ENCODE results near the gene BGN. TPM values are rescaled to one million over a fixed set of nuclear protein-coding genes. Genes with fewer than 3 reads are reported as not detected.
A peak's percentile ranks its signal among the peaks of the same experiment; 100 is the strongest.

The BGN gene
- total RNA-seq, 1 donor from 2014 or later: 35.3 TPM

DNA sequence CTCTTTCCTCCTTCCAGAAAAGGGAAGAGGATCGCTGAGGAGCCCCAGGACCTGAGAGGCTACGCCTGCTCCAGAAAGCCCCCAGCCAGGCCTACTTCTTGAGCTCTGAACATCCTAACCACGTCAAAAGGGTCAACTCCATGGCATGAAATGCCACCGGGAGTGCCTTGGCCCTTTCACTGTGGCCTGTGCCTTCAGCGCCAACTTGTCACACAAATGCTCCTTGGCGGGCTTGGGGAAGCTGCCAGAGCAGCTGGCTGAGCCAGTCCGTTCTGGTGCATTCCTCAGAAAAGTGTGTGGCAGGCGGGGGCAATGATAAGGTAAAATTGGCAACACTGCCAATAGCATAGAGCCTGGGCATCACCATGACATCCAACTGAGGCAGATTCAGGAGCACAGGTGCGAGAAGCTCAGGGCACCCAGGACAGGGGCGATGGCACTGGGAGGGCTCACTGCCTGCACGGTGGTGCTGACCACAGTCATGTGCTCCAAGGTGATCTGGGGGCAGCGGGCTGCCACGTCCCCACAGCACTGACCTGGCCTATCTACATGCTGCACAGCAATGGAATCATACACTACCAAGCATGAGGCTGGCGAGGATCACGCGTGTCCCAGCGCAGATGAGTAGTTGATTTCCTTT lies 36.8 kb upstream of the BGN start:
- intact Hi-C loops (cut with DNase I): no loop called here
- peak; percentile 11 for DNase-seq
- ATAC-seq (ENCODE audit: poor library complexity): no peak

DNA sequence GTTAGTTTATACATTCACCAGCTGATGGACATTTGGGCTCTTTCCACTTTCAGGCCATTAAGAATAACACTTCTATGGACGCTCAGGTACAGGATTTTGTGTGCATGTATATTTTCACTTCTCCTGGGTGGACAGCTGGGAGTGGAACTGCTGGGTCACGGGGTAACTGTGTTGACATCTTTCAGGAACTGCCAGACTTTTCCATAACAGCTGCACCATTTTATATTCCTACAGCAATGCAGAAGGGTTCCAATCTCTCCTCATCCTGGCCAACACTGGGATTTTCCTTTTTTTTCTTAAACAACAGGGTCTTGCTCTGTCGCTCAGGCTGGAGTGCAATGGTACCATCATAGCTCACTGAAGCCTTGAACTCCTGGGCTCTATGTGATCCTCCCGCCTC lies 36.3 kb upstream of the BGN start:
- ATAC-seq (ENCODE audit: poor library complexity) (no peak), DNase-seq (no peak)
- intact Hi-C loops (cut with DNase I): no loop called here

DNA sequence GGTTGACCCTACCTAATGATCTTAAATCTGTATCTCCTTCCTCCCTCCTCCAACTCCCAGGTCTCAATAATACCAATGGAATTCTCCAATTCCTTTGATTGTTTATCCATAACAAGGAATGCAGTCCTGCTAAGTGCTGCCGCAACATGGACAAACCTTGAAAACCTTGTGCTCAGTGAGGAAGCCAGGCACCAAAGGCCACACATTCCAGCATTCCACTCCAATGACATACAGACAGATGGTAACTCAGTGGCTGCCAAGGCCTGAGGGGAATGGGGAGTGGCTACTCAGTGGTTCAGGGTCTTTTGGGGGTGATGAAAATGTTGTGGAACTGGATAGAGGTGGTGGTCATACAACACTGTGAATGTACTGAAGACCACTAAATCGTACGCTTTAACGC lies 34.8 kb upstream of the BGN start:
- ATAC-seq (ENCODE audit: poor library complexity): no peak
- intact Hi-C loops (cut with DNase I): no loop called here
- DNase-seq: peak; percentile 19

- DNase-seq (peak; percentile 57), ATAC-seq (ENCODE audit: poor library complexity) (no peak)
- intact Hi-C loops (cut with DNase I): no loop called here
These were observed 34.0 kb upstream of the BGN start for GRCh38 chrX:153460826-153461225.

GRCh38 chrX:153462291-153462690 lies 32.5 kb upstream of the BGN start:
- no peak for DNase-seq
- intact Hi-C loops (cut with DNase I): no loop called here
- no peak for ATAC-seq (ENCODE audit: poor library complexity)

DNA sequence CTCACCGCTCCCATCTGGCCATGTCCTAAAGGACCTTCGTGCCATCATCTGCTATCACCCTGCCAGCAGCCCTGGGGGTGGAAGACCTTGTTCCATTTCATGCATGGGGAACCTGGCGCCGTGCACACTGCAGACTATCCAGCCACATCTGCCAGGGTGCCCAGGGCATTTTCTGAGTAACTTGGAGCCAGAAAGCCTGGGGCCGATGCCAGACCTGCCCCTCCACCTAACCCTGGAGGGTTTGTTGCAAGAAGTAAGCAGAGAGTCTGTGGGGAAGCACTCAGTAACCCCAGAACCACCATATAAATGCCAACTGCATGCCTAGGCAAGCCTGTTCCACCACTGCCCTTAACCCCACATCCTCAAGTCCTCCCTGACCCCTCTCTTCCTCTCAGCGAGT lies 31.7 kb upstream of the BGN start:
- ATAC-seq (ENCODE audit: poor library complexity): no peak
- DNase-seq: no peak
- intact Hi-C loops (cut with DNase I): no loop called here

- no peak for DNase-seq
- intact Hi-C loops (cut with DNase I): no loop called here
- ATAC-seq (ENCODE audit: poor library complexity): no peak
These were observed 31.2 kb upstream of the BGN start for GRCh38 chrX:153463556-153463955.

DNA sequence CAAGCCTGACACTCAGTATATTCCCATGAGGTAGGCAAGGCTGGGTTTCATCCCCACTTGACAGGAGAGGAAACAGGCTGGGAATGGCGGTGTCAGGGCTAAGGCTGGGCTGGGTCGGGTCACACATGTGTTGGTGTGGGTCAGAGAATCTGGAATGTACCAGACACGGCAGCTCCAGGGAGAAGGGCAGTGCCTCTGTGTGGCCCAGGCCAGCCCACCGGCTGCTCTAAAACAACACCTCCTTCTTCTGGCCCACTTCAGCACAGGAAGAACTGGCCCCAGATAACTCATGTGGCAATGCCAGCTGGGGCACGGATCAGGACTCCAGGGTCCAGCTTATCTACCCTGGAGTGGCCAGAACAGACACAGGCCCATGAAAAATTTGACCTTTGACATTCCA lies 30.7 kb upstream of the BGN start:
- intact Hi-C loops (cut with DNase I): no loop called here
- ATAC-seq (ENCODE audit: poor library complexity) (no peak), DNase-seq (no peak)

GRCh38 chrX:153465691-153466380 lies 28.9 kb upstream of the BGN start:
- intact Hi-C loops (cut with DNase I): no loop called here
- ATAC-seq (ENCODE audit: poor library complexity) (no peak), DNase-seq (no peak)

GRCh38 chrX:153468008-153468580 lies 26.7 kb upstream of the BGN start:
- DNase-seq (peak; percentile 47), ATAC-seq (ENCODE audit: poor library complexity) (no peak)
- intact Hi-C loops (cut with DNase I): no loop called here

GRCh38 chrX:153469811-153470410 lies 24.9 kb upstream of the BGN start:
- intact Hi-C loops (cut with DNase I): loop anchor here (5.0 kb wide), 1 partner anchor 37 kb away; no protein-coding TSS in a partner anchor

DNA sequence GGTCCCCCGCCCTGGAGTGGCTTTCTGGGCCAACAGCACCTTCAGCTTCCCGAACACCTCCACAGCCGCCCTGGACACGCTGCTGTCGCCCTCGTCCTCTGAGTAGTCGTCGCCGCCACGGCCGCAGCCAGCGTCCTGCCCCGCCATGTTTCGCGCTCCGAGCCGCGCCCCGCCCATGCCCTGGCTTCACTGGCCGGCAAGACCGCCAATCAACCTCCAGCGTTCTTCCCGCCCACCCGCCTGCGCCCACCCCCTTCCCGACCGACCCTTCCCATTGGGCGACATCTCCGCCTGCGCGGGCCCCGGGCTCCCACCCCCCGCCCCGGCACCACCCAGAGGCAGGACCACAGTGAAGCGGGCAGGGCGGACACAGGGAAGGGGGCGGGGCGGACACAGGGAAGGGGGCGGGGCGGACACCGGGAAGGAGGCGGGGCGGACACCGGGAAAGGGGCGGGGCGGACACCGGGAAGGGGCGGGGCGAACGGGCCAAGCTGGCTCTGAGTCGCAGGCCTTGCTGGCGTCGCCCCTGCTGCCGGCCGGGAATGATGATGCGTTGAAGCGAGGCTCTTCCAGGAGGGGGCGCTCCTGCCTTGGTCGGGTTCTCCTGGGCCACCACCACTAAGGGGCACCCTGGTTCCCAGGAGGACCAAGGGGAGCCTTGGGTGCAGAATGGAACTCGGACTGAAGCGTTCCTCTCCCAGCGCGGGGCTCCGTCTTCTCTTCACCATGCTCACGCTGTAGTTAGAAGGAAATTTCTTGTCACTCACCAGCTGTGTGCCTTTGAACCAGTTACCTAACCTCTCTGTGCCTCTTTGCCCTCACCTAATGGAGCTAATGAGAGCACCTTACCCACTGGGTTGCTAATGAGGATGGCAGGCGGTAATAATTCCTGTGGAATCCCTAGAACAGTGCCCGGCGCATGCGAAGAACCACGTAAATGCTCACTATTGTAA lies 24.1 kb upstream of the BGN start, which contains the start of gene HAUS7:
Gene HAUS7, minus strand, starts transcription at position 166 of the 953 bp plus-strand sequence. Its CDS starts 19 bp downstream, at position 147.
- DNase-seq (peak; percentile 93), ATAC-seq (ENCODE audit: poor library complexity) (peak; percentile 92)
- intact Hi-C loops (cut with DNase I): loop anchor here (5.0 kb wide), 1 partner anchor 37 kb away; no protein-coding TSS in a partner anchor

More at GRCh38 chrX:153469811-153470410, 24.9 kb upstream of the BGN start:
- ATAC-seq (ENCODE audit: poor library complexity) (peak; percentile 37), DNase-seq (no peak)

DNA sequence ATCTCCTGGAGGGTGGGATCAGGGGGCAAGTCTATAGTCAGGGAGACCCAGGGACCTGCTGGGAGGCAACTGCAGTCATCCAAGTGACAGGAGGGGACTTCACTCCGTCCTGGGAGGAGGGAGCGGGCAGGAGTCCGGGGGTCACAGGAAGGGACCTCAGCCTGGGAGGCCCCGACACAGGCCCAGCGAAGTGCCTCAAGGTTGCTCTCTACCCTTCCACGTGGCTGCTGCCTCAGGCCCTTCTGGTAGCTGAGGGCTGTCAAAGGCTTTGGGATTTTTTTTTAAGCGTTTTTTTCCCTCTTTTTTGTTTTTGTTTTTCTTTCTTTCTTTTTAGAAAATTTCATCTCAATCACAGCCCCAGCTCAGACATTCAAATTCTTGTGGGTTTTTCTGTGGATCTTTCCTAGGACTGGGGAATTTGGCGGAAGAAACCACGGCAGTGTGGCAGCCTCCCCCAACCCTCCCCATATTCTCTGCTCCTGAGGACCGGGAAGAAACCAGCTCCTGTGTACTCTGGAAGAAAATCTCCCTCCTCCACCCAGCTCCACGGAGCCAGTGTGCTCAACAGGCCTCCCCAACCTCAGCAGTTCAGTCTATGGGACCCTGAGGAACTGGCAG lies 23.0 kb upstream of the BGN start:
- no peak for ATAC-seq (ENCODE audit: poor library complexity)
- intact Hi-C loops (cut with DNase I): loop anchor here (5.0 kb wide), 1 partner anchor 36 kb away; no protein-coding TSS in a partner anchor
- DNase-seq: no peak

GRCh38 chrX:153473126-153473525 lies 21.7 kb upstream of the BGN start:
- DNase-seq (no peak), ATAC-seq (ENCODE audit: poor library complexity) (no peak)
- intact Hi-C loops (cut with DNase I): loop anchor here (5.0 kb wide), 1 partner anchor 34 kb away; no protein-coding TSS in a partner anchor

- no peak for ATAC-seq (ENCODE audit: poor library complexity)
- no peak for DNase-seq
- intact Hi-C loops (cut with DNase I): loop anchor here (5.0 kb wide), 1 partner anchor 33 kb away; no protein-coding TSS in a partner anchor
These were observed 20.5 kb upstream of the BGN start for GRCh38 chrX:153474266-153474665.

DNA sequence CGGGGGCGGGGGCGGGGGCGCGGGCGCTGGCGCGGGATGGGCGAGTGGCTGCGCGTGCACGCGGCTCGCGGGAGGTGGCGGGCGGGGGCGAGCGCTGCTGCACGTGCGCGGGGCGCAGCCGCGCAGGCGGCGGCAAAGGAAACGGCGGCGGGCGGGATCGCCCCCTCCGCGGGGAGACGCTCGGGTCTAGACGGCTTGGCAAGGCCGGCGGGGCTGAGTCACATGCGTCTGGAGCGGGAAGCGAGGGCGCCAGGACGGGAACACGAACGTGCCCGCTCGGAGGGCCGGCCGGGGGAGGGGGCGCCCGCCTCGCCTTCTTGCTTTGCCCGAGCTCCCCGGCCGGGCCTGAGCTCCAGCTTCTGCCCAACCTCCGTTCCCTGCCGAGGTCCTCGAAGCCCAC lies 20.1 kb upstream of the BGN start:
- ATAC-seq (ENCODE audit: poor library complexity) (no peak), DNase-seq (peak; percentile 82)
- intact Hi-C loops (cut with DNase I): loop anchor here (5.0 kb wide), 1 partner anchor 33 kb away; no protein-coding TSS in a partner anchor

DNA sequence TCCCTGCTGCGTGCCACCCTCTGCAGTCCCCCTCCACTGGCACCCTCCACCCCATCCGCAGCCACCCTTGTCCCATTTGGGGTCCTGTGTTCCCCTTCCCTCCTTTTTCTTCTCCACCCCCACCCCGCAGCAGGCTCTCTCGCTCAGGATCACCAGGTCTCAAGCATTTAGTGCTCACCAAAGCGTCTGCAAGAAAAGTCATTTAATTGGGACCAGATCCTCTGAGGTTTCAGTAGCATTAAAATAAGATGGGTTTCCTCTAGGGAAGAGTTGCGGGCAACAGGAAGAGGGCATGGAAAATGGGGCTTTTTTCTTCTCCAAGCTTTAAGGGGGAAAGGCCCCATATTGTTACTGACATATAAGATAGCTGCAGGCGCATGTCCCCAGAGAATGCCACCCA lies 19.5 kb upstream of the BGN start:
- DNase-seq (no peak), ATAC-seq (ENCODE audit: poor library complexity) (no peak)
- intact Hi-C loops (cut with DNase I): no loop called here

GRCh38 chrX:153475751-153476281 lies 19.0 kb upstream of the BGN start:
- no peak for ATAC-seq (ENCODE audit: poor library complexity)
- intact Hi-C loops (cut with DNase I): no loop called here
- no peak for DNase-seq
